ENCODE data around the gene HIVEP1. TPM values are rescaled to one million over a fixed set of nuclear protein-coding genes. Genes with fewer than 3 reads are reported as not detected.
A peak's percentile ranks its signal among the peaks of the same experiment; 100 is the strongest.

HIVEP1 gene
- total RNA-seq, 1 experiment from 2014 or later: 6.6 TPM

- Histone ChIP-seq H3K36me3 (ENCODE audit: low read depth, low read length) (peaks cover 9% of the 10 kb centered on the region), H3K27ac (ENCODE audit: low read length) (no peak overlapping the region), H3K9me2 (replicated peaks; ENCODE audit: low read length) (no peaks in the 10 kb centered on the region), H4K20me1 (ENCODE audit: low read length) (no peaks in the 10 kb centered on the region), H3K4me3 (ENCODE audit: low read length) (no peak overlapping the region), H3K9ac (ENCODE audit: low read length) (no peak overlapping the region), H3K79me2 (ENCODE audit: low read length) (peaks cover 26% of the 10 kb centered on the region; the same call in 1 of the 2 replicates), H2AFZ (ENCODE audit: low read length) (no peak overlapping the region), H3K9me3 (ENCODE audit: low read length) (peaks cover 2% of the 10 kb centered on the region; the same call in 1 of the 2 replicates), H3K4me1 (ENCODE audit: insufficient read depth, low read length) (peaks cover 6% of the 10 kb centered on the region; the same call in 1 of the 2 replicates), H3F3A (ENCODE audit: low read length, unreplicated experiment) (no peaks in the 10 kb centered on the region), H3K27me3 (ENCODE audit: low read length) (no peaks in the 10 kb centered on the region), H3K4me2 (ENCODE audit: low read length) (no peak overlapping the region)
- intact Hi-C loops (cut with micrococcal nuclease): loop anchor here (5.0 kb wide), 1 partner anchor 37 kb away; no protein-coding TSS in a partner anchor
- peak; percentile 42; the same call in 1 of the 2 replicates for ATAC-seq
- BruUV-seq (replicated peaks): no TSS peak
- no peak for DNase-seq
- POLR2A ChIA-PET (ENCODE audit: unreplicated experiment): no interaction called here
- CTCF ChIA-PET: no interaction called here
- TF ChIP-seq EZH2phosphoT487 (IDR thresholded peaks at IDR 0.05; ENCODE audit: borderline replicate concordance, low read length) (no peak), EZH2 (IDR thresholded peaks at IDR 0.05; ENCODE audit: low read length, unreplicated experiment) (no peak), CTCF (conservative IDR thresholded peaks at IDR 0.05; ENCODE audit: low read depth, low read length) (peak; percentile 29; the same call in 1 of the 2 replicates)
These were observed 22.7 kb downstream of the HIVEP1 start for GRCh38 chr6:12034837-12035236.

- no peak overlapping the region for H3K27ac ChIP-seq (ENCODE audit: low read length)
These were observed 24.7 kb downstream of the HIVEP1 start for GRCh38 chr6:12036766-12037165.

More at GRCh38 chr6:12036766-12037165, 24.7 kb downstream of the HIVEP1 start:
- H4K20me1 ChIP-seq (ENCODE audit: low read length): no peaks in the 10 kb centered on the region
- no peak overlapping the region for H3K4me2 ChIP-seq (ENCODE audit: low read length)
- no peak overlapping the region for H2AFZ ChIP-seq (ENCODE audit: low read length)
- ChIA-PET POLR2A (ENCODE audit: unreplicated experiment) (no interaction called here), CTCF (no interaction called here)
- H3K9ac ChIP-seq (ENCODE audit: low read length): no peak overlapping the region
- H3K79me2 ChIP-seq (ENCODE audit: low read length): peaks cover 7% of the 10 kb centered on the region; the same call in 1 of the 2 replicates
- BruUV-seq (replicated peaks): no TSS peak
- TF ChIP-seq EZH2phosphoT487 (IDR thresholded peaks at IDR 0.05; ENCODE audit: borderline replicate concordance, low read length) (no peak), CTCF (conservative IDR thresholded peaks at IDR 0.05; ENCODE audit: low read depth, low read length) (no peak), EZH2 (IDR thresholded peaks at IDR 0.05; ENCODE audit: low read length, unreplicated experiment) (no peak)
- DNase-seq (no peak), ATAC-seq (no peak)
- H3K36me3 ChIP-seq (ENCODE audit: low read depth, low read length): no peaks in the 10 kb centered on the region
- no peaks in the 10 kb centered on the region for H3K9me3 ChIP-seq (ENCODE audit: low read length)
- H3K27me3 ChIP-seq (ENCODE audit: low read length): no peaks in the 10 kb centered on the region
- no peaks in the 10 kb centered on the region for H3K9me2 ChIP-seq (replicated peaks; ENCODE audit: low read length)
- peaks cover 6% of the 10 kb centered on the region; the same call in 1 of the 2 replicates for H3K4me1 ChIP-seq (ENCODE audit: insufficient read depth, low read length)
- H3F3A ChIP-seq (ENCODE audit: low read length, unreplicated experiment): no peaks in the 10 kb centered on the region
- H3K4me3 ChIP-seq (ENCODE audit: low read length): no peak overlapping the region
- intact Hi-C loops (cut with micrococcal nuclease): loop anchor here (2.0 to 5.0 kb wide), 2 partner anchors 36 to 382 kb away; no protein-coding TSS in a partner anchor
